Stimulated activated CD4-positive, alpha-beta T cell treated with anti-CD3 and anti-CD28 coated beads, TNF-alpha, amount 100 ng/mL, for 48 hours (primary cell): ENCODE measurements around the gene QSOX1.
"Not testable (repeated sequence)": the region's sequence is repeated elsewhere in the genome, so short reads cannot be mapped to it uniquely, and the experiment has no call there.

Source experiments
- DNase-seq, 3 donors: peaks; one replicate each; pipeline ENCODE4 v3.0.0-alpha.2; 2020; ENCODE audit warnings: low read depth in 3 of 3

The QSOX1 gene, protein sequence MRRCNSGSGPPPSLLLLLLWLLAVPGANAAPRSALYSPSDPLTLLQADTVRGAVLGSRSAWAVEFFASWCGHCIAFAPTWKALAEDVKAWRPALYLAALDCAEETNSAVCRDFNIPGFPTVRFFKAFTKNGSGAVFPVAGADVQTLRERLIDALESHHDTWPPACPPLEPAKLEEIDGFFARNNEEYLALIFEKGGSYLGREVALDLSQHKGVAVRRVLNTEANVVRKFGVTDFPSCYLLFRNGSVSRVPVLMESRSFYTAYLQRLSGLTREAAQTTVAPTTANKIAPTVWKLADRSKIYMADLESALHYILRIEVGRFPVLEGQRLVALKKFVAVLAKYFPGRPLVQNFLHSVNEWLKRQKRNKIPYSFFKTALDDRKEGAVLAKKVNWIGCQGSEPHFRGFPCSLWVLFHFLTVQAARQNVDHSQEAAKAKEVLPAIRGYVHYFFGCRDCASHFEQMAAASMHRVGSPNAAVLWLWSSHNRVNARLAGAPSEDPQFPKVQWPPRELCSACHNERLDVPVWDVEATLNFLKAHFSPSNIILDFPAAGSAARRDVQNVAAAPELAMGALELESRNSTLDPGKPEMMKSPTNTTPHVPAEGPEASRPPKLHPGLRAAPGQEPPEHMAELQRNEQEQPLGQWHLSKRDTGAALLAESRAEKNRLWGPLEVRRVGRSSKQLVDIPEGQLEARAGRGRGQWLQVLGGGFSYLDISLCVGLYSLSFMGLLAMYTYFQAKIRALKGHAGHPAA

DNA sequence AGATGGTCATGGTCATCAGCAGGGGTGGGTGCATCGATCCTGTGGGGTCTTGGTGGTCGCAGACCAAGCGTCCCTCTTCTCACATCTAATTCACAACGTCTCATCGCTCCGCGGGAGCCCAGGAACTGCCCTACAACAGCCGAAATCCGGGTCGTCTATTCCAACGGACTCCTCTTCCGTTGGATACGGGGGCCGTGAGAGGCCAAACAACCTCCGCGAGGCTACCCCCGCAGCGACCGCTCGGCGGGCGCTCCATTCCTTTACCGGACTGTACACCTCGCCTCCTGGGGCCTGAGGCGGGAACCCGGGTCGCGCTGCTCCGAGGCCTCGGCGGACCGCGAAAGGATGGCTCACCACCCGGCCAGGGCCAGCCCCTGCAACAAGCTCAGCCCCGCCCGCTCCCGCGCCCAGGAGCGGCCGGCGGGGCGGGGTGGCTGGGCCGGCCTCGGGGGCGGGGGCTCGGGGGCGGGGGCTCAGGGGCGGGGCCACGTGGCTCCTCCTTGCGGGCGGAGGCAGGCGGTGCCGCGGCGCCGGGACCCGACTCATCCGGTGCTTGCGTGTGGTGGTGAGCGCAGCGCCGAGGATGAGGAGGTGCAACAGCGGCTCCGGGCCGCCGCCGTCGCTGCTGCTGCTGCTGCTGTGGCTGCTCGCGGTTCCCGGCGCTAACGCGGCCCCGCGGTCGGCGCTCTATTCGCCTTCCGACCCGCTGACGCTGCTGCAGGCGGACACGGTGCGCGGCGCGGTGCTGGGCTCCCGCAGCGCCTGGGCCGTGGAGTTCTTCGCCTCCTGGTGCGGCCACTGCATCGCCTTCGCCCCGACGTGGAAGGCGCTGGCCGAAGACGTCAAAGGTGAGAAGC is at the start of gene QSOX1:
TSS of gene QSOX1 (plus strand) at position 545 of the 857 bp plus-strand sequence. CDS start at position 584, 39 bp downstream.
- peak; percentile 79 to 82 (median 82) for DNase-seq

DNA sequence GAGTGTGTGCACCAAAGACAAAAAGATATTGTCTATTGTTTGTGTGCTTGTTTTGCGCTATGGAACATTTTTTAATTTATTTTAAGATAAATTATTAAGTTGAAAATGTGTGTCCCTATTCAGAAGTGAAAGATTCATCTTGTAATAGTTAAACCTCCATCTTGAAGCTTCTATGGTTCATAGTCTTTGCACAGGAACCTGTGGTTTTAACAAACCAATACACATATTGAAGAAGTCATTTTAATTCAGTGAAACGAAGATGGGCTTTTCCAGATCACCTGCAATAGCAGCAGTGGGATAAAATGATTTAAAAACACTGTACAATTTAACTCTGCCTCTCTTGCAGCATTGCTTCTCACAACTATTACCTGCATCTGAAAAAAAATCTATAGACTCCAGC is 42.6 kb upstream of the QSOX1 start:
- no peak for DNase-seq

DNA sequence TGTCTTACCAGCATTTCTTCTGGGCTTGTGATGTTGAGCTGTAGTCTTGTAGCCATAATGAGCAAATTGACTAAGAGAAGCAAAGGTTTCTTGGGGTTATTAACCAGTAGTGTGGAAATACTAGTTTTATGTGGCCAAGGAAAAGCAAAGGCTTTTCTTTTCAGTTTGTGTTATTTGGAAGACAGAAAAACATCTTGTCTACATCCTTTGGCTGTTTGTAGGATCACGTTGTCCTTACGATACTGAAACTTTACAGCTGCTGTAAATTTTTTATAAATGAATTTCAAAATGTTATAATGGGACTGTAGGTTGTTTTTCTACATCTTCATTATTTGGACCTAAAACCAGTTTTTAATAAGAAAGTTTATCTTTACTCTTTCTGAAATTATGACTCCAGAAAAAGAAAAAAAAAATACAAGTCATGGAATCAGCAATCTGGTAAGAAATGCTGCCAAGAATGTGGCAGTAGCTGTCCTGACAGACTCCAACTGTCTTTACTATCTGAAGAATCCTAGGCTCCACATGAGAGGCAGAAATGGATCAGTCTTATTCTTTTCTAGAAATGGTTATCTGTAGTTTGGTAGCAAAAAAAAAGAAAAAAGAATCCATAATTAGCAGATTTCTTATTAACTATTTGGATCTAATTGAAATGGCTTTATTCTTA is 41.6 kb upstream of the QSOX1 start:
- no peak for DNase-seq

DNA sequence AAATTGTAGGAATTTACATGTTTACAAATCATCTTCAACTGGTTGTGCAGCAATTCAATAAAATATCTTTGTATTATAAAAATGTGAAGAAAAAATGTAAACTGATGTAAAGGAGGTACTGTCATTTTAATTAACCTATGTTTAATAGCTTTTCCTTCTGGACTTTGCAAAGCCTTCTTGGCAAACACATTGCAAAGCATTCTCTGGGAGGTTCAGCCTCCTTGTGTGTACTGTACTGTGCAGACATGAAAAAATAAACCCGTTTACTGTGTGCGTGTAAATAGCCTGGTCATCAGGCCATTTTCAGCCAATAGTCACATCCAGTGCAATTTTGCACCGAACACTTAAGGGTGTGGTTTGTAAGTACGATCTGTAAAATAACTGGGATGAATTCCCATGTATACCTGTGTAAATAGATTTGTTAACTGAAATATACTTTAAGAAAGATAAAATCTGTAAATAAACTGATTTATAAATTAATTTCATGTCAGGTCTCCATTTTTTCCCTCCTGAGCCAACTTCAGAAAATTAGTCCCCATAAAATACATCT is 40.2 kb upstream of the QSOX1 start:
- DNase-seq = no peak

DNA sequence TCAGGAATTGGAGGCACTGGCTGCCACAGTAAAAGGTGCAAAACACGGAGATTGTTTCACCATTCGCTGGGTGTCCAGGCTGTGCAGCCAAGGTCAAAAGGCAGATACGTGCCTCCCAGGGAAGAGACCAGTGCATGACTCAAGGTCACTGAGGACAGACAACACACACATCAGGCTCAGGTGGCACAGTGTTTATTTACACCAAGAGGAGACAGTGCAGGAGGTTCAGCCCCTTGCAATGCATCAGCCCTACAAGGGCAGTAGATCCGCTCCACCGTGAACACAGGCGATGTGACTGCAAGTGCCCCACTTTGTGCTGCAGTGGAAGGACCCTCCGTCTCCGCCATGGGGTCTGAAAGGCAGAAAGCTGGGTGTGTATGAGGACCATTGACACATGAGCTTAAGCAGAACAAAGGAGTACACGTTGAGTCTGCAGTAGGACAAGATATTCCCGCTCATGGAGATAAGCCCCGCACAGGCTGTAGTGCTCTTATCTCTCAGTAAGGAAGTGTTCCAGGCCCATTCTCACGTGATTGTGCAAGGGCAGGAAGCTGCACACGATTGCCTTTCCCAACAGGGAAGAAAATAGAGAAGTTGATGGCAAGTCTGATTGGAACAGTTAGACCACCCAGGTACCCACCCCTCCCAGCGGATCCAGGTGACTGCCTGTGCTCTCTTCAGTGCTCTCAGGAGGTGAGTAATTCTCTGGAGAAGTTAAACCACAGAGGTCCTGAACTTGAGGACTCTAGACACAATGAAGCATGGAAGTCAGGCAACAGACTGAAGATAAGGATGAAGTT is 37.5 kb upstream of the QSOX1 start:
- DNase-seq = no peak

DNA sequence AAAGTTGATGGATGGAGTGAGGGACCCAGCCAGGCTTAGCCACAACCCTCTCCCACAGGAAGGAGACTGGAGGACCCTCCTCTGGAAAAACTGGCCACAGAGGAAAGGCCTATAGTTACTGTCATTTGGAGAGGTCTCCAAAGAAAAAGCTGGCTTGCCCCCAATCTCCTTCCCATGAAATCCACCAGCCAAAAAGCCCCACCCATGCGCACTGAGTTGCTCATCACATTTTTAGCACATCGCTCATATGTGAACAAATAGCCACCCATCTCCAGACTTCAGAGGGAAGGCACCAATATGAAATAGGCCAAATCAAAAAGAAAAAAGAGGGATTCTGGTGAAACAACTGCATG is 36.9 kb upstream of the QSOX1 start:
- DNase-seq = no peak

DNA sequence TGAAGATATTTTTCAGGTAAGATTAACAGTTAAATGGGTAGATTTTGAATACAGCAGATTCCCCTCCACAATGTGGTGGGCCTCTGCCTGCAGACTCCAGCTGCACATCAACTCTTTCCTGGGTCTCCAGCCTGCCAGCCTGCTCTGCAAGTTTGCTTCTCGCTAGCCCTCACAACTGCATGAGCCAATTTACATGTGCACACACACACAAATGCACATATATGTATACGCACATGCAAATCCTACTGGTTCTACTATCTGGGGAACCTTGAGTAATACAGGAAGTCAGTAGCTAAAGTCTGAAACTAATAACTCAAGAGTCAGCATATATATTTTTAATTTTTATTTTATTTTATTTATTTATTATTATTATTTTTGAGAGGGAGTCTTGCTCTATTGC is 34.8 kb upstream of the QSOX1 start:
- no peak for DNase-seq

DNA sequence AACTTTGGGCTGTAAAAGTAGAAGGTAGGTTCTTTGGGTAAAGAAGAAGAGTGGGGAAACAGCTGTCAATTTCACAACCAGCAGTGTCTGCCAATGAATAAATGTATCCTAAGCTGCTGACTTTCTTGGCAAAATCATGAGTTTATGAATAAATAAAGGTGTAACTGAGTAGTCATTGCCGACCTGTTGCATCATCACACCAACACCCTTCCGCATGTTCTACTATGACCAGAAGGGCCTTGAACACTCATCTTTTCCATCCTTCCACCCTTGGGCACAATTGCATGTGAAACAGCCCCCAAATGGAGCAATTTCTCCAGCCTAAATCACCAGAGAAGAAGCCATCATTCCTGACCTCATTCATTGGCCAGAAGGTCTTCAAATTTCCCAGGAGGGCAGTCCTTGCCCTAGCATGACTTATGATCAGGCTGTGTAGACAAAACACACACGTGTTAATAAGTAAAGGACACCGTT is 31.2 kb upstream of the QSOX1 start:
- no peak for DNase-seq

DNA sequence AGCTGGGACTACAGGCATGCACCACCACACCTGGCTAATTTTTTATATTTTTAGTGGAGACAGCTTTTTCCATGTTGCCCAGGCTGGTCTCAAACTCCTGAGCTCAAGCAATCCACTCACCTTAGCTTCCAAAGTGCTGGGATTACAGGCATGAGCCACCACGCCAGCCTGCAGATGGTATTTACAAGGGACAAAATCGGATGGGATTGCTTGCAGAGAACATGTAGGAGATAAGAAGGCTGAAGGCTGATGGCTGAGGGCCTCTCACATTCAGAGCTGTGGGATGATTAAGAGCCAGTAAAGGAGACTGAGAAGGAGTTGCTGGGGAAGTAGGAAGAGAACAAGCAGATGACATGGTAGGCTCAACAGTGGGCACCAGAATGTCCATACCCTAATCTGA is 24.0 kb upstream of the QSOX1 start:
- no peak for DNase-seq

DNA sequence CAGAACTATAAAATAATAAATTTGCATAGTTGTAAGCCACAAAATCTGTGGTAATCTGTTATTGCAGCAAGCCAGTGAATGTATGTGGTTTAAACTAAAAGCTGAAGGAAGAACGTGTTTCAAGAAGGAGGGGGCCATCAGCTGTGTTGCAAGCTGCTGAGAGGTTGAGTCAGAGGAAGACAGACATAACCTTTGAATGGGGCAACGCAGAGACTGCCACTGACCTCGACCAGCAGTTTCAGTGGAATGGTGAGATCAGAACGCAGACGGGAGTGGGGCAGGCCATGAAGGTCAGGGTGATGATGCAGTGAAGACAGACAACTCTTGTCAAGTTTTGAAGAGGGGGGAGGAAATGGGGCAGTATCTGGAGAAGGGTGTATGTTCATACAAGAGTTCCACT is 23.2 kb upstream of the QSOX1 start:
- peak in 1 of 3 donors; percentile 40 for DNase-seq

DNA sequence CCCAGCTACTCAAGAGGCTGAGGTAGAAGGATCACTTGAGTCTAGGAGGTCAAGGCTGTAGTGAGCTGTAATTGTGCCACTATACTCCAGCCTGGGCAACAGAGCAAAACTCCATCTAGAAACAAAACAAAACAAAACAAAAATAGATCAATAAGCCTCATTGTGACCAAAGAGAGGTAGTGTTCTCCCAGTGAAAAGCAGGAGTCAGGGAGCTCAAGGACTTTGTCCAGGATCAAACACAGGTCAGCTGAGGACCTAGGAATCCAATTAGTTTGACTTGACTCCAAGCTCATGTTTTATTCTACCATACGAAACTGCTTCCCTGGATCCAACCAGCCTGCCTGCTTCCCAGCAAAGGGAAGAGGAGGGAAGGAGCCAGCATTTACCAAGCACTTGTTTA is 21.5 kb upstream of the QSOX1 start:
- DNase-seq = no peak

DNA sequence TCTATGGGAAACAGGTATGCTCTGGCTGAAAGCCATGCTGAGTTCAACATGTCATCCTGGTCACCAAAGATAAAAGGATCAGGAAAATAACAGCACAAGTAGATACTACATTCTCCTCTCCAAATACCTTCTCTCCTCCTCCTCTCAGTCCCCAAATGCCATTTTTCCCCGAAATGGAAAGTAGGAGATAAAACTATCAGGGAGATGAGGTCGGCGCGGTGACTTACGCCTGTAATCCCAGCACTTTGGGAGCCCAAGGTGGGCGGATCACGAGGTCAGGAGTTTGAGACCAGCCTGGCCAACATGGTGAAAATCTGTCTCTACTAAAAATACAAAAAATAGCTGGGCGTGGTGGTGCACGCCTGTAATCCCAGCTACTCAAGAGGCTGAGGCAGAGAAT is 21.0 kb upstream of the QSOX1 start:
- DNase-seq = not testable (repeated sequence)

DNA sequence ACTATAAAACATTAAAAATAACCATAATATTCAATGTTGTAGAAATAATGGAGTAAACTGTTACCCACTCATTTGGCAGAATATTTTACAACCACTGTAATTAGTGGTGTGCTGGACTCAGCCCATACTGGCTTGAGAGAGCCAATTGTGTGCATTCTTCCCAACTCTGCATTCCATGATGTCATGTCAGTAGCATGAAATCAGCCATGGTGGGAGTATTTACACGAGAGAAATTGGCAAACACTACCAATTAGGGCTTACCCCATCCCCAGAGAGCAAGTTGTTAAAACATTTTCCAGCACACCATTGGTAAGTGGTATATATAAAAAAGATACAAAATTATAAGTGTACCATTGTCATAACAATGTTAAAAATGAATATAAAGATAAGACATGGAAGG is 19.1 kb upstream of the QSOX1 start:
- DNase-seq = no peak

DNA sequence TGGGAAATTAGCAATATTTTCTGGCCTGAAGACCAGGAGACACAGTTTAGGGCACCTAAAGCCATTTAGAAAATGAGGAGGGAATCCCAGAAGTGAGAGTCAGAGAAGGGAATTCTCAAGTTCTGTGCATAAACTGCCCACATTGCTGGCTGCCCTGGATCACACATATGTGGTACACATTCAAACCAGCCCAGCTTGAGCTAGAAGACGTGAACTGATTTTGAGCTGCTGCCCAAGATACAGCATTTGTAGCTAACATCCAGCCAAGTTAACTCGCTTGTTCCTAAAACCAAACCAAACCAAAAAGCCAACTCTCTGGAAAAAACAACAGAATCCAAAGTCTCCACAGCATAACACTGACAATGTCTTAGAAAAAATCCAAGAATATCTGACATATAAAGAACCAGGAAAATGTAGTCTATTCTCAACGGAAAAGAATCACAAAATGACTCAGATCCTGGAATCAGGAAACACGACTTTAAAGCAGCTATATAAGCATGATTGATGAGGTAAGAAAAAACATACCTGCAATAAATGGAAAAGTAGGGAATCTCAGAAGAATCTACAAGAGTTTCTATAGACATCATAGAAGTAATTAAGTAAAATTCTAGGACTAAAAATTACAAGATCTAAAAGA is 18.2 kb upstream of the QSOX1 start:
- DNase-seq = no peak

DNA sequence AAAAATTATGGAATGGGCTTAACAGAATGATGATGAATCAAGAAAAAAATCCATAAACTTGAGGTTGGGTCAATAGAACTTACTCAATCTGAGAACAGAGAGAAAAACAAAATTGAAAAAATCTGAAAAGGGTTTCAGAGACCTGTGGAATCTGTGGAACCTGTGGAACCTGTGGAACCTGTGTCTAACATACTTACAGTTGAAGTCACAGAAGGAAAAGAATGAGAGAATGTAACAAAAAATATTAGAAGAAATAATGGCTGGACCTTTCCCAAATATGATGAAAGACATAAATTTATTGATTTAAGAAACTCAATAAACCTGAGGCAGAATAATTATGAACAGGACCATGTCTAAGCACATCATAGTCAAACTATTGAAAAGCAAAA is 17.7 kb upstream of the QSOX1 start:
- DNase-seq = no peak

DNA sequence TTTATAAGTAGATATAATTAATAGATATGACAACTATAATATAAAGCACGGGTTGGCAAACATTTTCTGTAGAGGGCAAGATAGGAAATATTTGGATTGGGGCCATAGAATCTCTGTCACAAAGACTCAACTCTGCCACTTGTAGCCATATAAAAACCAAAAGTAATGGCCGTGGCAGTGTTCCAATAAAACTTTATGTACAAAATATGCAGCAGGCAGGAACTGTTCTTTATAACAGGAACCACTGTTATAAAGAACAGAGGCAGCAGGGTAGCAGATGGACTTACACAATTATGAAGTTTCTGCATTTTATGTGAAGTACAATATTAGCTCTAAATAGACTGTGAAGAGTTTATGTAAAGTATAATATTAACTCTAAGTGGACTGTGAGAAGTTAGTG is 16.9 kb upstream of the QSOX1 start:
- no peak for DNase-seq

DNA sequence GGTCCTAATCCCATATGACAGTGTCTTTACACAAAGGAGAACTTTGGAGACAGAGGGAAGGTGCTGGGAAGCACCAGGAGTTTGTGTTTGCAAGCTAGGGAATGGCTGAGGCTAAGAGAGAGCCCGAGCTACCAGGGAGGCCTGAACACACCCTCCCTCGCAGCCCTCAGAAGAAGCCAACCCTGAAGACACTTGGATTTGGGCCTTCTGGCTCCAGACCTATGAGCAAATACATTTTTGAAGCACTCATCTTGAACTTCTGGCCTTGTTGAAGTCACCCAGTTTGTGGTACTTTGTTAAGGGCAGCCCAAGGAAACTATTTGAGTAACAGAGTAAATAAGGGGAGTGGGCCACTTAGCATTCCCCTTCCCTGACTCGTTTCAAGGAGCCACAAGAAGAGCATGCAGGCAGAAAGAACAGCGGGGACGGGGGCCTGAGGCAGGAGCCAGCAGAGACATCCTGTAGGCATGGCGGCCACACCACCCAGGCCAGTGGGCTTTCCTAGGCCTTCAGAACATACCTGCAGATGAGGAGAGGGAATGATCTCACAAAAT is 13.2 kb upstream of the QSOX1 start:
- no peak for DNase-seq

DNA sequence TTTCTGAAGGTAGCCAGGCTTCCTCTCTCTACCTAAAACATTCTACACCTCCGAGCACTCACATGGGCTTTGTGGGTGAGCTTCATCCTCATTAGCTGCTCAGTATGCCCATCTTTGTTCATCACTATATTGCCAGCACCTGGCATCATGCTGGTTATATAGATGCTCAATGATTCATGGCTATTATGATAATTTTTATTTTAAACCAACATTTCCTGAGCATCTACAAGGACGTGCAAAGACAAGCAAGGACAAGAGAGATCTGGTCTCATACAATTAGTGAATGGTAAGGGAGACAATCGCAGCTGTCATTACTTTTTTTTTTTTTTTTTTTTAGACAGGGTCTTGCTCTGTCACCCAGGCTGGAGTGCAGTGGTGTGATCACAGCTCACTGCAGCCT is 11.3 kb upstream of the QSOX1 start:
- DNase-seq = no peak

DNA sequence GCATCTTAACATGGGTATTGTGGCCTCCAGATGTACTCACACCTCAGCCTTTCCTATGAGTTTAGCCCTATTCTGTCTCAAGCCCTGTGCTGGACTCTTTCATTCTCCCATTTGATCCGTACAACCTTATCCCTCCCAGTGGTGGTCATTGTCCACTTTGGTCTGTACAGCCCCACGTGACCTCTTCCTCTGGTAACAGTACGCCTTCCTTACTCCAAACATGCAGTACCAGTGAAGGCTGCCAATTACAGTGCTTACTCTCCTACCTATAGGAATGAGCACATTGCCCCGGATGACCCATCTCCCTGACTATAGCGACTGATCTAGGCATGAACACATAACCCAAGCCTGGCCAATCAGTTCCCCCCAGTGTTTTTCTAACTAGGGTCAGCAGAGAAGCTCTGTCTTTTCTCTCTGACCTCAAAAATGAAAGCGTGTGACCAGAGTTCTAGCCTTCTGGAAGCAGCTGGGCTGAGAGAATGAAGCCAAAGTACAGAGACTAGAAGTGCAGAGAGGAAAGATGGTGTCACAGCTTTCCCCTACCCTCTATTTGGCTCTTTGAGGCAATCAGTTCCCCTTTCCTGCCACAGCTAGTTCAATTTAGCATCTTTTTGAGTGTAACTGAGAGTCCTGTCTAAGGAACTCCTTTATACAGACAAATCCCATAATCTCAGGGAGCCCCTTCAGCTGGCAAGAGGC is 9.9 kb upstream of the QSOX1 start:
- DNase-seq = no peak
